ENCODE results near the gene TUBD1. TPM values are rescaled to one million over a fixed set of nuclear protein-coding genes. Genes with fewer than 3 reads are reported as not detected.

TUBD1 gene
- total and polyA plus RNA-seq, 9 donors, result 9.1 to 22.9 (median 13.9) TPM

DNA sequence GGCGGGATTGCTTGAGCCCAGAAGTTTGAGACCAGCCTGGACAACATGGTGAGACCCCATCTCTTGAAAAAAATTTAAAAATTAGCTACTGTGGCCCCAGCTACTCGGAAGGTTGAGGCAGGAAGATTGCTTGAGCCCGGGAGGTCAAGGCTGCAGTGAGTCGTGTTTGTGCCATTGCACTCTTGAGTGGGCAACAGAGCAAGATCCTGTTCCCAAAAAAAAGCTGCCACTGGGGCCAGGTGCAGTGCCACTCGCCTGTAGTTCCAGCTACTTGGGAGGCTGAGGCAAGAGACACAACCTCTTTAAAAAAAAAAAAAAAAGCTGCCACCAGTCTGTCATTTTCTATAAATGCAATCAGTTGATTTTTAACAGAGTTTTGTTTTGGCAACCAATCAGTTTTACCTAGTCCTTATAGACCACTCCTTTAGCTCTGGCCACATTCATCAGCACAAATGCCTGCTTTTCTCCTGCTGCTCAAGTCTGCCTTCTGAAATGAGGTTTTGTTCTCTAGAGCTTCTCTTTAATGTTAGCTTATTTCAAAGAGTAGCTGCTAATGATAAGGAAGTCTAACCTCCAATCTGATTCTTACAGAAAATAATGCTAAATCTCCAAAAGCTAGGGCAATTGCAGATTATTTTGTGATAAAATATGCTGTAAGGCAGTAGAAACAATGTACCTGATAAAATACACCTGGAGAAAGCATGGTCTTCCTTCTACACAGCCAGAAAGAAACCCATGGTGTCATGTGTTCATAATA, 64.8 kb downstream of the TUBD1 start:
- peaks cover 13% of the 10 kb centered on the region for H3K4me1 ChIP-seq (ENCODE audit: insufficient read depth)
- no peaks in the 10 kb centered on the region for H3K9me3 ChIP-seq
- peak overlapping the region in 1 of 2 donors; percentile 44 for H3K27ac ChIP-seq
- DNase-seq, result no peak
- no peak overlapping the region for H3K4me3 ChIP-seq
- intact Hi-C loops (cut with DNase I), result no loop called here
- no peaks in the 10 kb centered on the region for H3K36me3 ChIP-seq
- 84 to 90% (median 84%) methylated on average over 5 of the region's 5 CpGs for WGBS, 3 donors
- no peak for TF ChIP-seq POLR2A (IDR thresholded peaks at IDR 0.05)
- TF ChIP-seq CTCF (IDR thresholded peaks at IDR 0.05), result no peak
- TF ChIP-seq EP300 (IDR thresholded peaks at IDR 0.05), result no peak
- H3K27me3 ChIP-seq, result no peaks in the 10 kb centered on the region

DNA sequence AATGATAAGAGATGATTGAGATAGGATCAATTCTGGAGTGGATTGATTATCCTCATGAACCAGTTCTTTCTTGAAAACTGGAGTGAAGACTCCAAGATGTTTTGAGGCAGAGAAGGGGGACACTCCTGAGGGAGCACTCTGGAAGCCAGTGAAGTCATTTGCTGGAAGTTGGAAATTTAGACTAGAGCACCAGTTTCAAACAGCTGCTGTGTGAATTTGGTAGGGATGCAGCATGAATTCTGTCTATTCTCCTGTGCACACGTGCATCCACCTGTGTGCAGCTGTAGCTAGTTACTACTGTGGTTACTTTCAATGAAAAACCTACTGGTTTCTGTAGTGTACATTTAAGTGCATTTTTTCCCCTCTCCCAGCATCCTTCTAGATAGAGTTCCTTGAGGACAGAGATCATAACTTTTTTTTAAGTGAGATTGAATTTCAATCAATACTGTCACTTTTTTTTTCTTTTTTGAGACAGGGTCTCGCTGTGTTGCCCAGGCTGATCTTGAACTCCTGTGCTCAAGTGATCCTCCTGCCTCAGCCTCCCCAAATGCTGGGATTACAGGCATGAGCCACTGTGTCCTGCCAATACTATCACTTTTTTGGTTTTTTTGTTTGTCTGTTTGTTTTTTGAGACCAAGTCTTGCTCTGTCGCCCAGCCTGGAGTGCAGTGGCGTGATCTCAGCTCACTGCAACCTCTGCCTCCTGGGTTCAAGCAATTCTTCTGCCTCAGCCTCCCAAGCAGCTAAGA, 65.9 kb downstream of the TUBD1 start:
- no peaks in the 10 kb centered on the region for H3K36me3 ChIP-seq
- H3K27ac ChIP-seq, result no peak overlapping the region
- TF ChIP-seq EP300 (IDR thresholded peaks at IDR 0.05), result no peak
- no peak for TF ChIP-seq CTCF (IDR thresholded peaks at IDR 0.05)
- TF ChIP-seq POLR2A (IDR thresholded peaks at IDR 0.05), result no peak
- H3K4me3 ChIP-seq, result no peak overlapping the region
- no peaks in the 10 kb centered on the region for H3K9me3 ChIP-seq
- H3K4me1 ChIP-seq (ENCODE audit: insufficient read depth), result peaks cover 13% of the 10 kb centered on the region
- H3K27me3 ChIP-seq, result no peaks in the 10 kb centered on the region
- WGBS, 3 donors, result 84 to 89% (median 88%) methylated on average over 4 of the region's 4 CpGs
- intact Hi-C loops (cut with DNase I), result no loop called here
- no peak for DNase-seq

- Histone ChIP-seq H3K4me1 (ENCODE audit: insufficient read depth) (peaks cover 7% of the 10 kb centered on the region), H3K36me3 (no peaks in the 10 kb centered on the region), H3K4me3 (no peak overlapping the region), H3K27ac (no peak overlapping the region), H3K9me3 (no peaks in the 10 kb centered on the region), H3K27me3 (no peaks in the 10 kb centered on the region)
- WGBS, 3 donors, result 63 to 79% (median 69%) methylated on average over 5 of the region's 5 CpGs
- intact Hi-C loops (cut with DNase I), result no loop called here
- DNase-seq, result no peak
- TF ChIP-seq EP300 (IDR thresholded peaks at IDR 0.05) (peak; percentile 55), CTCF (IDR thresholded peaks at IDR 0.05) (no peak), POLR2A (IDR thresholded peaks at IDR 0.05) (no peak)
Observed at GRCh38 chr17:59825533-59826322, 67.0 kb downstream of the TUBD1 start.

DNA sequence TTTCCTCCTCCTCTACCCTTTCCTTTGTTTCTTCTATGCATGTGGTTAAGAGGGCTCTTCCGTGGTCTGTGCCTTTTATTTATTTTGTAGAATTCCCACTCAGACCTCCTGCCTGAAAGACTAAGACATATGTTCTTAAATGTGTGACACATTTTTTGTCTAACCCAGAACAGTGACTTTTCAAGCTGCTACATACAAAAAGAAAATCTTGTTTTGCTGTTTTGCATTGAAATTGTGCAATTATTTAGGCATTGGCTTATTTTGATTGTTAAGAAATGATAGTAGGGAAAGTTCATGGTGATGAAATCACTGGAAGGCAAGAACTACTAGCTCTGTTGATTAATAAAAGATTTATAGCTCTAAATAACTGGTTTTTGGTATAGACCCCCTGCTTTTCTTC, 76.8 kb downstream of the TUBD1 start:
- intact Hi-C loops (cut with DNase I), result no loop called here
- Histone ChIP-seq H3K27me3 (no peaks in the 10 kb centered on the region), H3K27ac (no peak overlapping the region), H3K36me3 (no peaks in the 10 kb centered on the region), H3K4me1 (ENCODE audit: insufficient read depth) (no peaks in the 10 kb centered on the region), H3K9me3 (no peaks in the 10 kb centered on the region), H3K4me3 (no peak overlapping the region)
- no peak for DNase-seq
- TF ChIP-seq CTCF (IDR thresholded peaks at IDR 0.05) (no peak), EP300 (IDR thresholded peaks at IDR 0.05) (no peak), POLR2A (IDR thresholded peaks at IDR 0.05) (no peak)
- WGBS, 3 donors, result 82 to 90% (median 85%) methylated on average over 1 of the region's 1 CpG

Data from ovary (tissue), 9 donors.